Gastrocnemius medialis (tissue), 4 donors: ENCODE data around the gene MUS81.

Experiments
- CTCF ChIP-seq, 5 experiments: fragments of 450-650 bp in 3 of 5; fragments of 200-600 bp in 2 of 5; sonication (generic) in 2 of 5; IDR thresholded peaks in 4 of 5; conservative IDR thresholded peaks in 1 of 5; 1 replicate in 4 of 5; 2 replicates in 1 of 5; pipeline ENCODE4 v1.5.1; 2016 to 2019; ENCODE audit warnings: antibody characterized with exemption in 5 of 5, mild to moderate bottlenecking in 3 of 5, moderate library complexity in 3 of 5
- POLR2A ChIP-seq, 2 donors: fragments of 450-650 bp; IDR thresholded peaks; one replicate each; pipeline ENCODE4 v1.6.1; 2017; ENCODE audit warnings: antibody characterized with exemption in 2 of 2, mild to moderate bottlenecking in 2 of 2, moderate library complexity in 2 of 2

GRCh38 chr11:65858681-65859087 is 1.5 kb upstream of the MUS81 start:
- TF ChIP-seq POLR2A (IDR thresholded peaks at IDR 0.05), result no peak
- no peak for TF ChIP-seq CTCF (IDR thresholded peaks at IDR 0.05 in 4 of 5, conservative IDR thresholded peaks at IDR 0.05 in 1 of 5)
